CD4-positive, alpha-beta T cell treated with Interleukin-12 subunit alpha and Interleukin-12 subunit beta, for 1 hour (primary cell): ENCODE results near the gene PDE8A.
A peak's percentile ranks its signal among the peaks of the same experiment; 100 is the strongest.

Source experiments
- DNase-seq: peaks from one replicate; pipeline ENCODE4 v3.0.0-alpha.2; 2020

The PDE8A gene

DNA sequence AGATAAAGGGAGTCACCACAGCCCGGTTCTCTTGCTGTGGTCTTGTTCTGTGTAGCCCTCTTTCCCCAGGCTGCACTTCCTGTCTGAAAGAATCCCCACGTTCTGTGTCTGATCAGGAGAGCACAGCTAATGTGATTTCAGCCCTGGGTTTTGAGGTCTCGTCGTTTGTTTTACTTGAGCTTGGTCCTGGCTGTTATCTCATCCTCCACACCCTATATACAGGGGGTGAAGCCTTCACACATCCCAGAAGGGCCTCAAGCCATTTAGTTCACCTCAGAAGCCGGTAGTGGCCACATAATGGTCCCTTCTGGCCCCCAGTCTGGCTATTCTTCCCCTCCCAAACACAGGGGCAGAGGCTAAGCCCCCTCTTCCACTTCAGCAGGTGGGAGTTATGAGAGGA is 115.6 kb downstream of the PDE8A start:
- no peak for DNase-seq

DNA sequence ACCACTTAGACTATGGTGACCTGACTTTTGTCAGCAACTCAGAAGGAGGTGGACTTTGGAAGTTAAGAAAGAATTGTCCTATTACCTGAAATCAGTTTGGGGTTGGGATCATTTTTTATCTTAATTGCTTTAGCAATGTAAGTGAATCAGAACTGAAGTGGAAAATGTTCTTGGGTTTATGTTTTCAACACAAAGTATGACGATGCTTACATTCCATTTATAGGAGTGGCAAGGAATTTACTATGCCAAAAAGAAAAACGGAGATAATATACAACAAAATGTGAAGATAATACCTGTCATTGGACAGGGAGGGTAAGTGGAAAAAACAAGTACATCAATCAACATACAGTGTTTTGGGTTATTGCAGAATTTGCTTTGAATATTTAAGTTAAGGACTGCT is 116.1 kb downstream of the PDE8A start:
- DNase-seq: no peak

- DNase-seq: no peak
These were observed 117.6 kb downstream of the PDE8A start for GRCh38 chr15:85099195-85099803.

- peak; percentile 12 for DNase-seq
These were observed 118.7 kb downstream of the PDE8A start for GRCh38 chr15:85100186-85100937.

DNA sequence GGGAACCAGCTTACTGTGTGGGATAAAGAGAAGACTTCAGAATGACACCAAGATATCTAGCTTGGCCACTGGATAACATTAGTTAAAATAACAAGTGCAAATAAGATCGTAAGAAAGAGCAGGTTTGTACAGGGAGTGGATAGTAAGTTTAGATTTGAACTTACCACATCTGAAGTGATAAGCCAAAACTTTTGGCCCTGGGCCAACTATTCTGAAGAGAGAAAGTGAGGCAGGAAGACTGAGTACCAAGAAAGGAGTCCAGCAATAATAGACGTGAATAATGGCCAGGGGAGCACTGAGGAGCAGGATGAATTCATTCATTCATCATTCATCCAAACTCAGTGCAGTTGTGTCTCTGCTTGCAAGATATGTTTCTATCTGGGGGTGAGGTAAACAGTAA is 122.9 kb downstream of the PDE8A start:
- no peak for DNase-seq

DNA sequence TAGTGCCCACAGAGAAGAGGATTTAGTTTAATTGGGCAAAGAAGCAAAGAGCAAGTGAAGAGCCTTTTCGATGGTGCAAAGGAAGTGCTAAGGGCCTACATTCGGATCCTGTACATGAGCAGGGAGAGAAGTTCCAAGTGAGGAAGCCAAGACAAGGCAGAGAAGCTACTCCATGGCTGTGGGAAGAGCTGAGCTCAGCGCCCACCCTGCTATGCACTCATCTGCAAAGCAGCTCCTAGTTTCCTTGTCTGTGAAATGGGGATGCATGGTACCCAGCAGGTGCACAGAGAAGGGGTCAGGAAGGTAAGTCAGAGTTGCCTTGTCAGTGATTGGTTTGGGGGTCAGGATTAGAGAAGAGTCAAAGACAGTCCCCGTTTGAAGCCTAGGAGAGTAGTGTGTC is 126.5 kb downstream of the PDE8A start:
- DNase-seq: no peak

- no peak for DNase-seq
These were observed 127.7 kb downstream of the PDE8A start for GRCh38 chr15:85109333-85109732.

GRCh38 chr15:85112997-85113396 is 131.3 kb downstream of the PDE8A start:
- no peak for DNase-seq

DNA sequence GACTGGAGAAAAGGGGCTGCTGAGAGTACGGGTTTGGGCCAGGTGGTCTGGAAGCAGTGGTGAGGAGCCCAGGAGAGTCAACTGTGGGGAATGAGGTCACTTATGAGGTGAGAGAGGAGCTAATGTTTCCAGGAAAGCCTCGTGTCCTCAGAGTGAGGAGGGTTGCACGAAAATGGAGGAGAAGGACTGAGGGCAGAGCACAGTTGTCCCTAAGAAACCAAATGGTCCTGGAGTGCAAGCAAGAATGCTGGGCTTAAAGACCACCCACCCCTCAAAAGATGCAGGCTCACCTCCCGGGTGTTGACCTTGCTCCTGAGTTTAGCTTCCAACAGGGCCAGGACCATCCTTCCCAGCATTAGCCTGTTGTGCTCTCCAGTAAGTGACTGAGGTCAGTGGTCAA is 133.2 kb downstream of the PDE8A start:
- DNase-seq: no peak

GRCh38 chr15:85116066-85116465 is 134.4 kb downstream of the PDE8A start:
- no peak for DNase-seq

DNA sequence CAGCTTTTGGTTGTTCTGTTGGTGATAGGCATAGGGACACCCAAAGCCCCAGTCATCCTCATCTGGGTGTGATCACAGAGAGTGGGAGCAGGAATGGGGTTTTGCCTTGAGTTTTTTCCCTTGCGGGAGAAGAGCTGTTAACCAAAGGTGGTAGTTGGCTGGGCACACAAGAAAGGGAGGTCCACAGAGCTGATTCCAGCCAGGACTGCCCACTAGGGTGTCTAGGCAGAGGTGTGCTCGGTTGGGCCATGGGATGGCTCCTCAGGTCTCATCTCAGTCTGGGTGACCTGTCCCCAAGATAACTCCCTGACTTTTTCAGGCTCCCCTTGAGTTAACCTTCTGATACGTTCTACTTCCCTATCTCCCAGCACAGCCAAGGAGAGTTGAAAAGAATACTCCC is 134.8 kb downstream of the PDE8A start:
- no peak for DNase-seq

DNA sequence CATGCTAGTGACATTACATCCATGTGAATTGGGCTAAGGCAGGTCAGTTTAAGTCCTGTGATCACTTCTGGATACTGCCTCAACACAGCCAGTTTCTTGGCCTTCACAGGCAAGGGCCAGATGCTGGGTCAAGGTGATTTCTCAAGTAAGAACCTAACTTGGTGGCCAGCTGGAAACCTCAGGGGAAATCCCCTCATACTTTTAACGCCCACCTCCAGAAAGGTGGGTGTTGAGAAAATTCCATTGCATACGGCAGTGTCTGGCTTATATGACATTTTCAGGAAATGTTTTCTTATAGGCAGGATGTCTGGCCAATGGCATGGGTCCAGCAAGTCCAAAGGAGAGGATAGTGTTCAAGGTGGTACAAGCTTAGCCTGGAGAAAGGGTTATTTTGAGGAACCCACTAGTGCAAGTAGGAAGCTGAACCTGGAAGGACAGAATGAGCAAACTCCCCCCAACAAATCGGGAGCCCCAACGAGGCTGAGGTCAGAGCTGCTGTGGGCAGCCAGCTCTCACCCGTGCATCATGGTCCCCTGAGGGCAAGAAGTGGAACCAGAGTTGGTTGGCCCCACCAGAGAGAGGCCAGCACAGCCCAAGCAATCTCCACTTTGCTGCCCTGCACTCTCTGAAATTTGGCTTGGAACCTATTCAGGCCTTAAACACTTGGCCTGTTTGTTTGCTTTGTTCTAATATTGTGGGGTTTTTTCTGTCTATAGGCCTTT is 135.4 kb downstream of the PDE8A start:
- DNase-seq: no peak

GRCh38 chr15:85118173-85118572 is 136.5 kb downstream of the PDE8A start:
- no peak for DNase-seq

- DNase-seq: no peak
These were observed 136.9 kb downstream of the PDE8A start for GRCh38 chr15:85118581-85118980.

GRCh38 chr15:85120351-85121113 is 138.9 kb downstream of the PDE8A start:
- no peak for DNase-seq

- no peak for DNase-seq
These were observed 142.5 kb downstream of the PDE8A start for GRCh38 chr15:85124173-85124572.

DNA sequence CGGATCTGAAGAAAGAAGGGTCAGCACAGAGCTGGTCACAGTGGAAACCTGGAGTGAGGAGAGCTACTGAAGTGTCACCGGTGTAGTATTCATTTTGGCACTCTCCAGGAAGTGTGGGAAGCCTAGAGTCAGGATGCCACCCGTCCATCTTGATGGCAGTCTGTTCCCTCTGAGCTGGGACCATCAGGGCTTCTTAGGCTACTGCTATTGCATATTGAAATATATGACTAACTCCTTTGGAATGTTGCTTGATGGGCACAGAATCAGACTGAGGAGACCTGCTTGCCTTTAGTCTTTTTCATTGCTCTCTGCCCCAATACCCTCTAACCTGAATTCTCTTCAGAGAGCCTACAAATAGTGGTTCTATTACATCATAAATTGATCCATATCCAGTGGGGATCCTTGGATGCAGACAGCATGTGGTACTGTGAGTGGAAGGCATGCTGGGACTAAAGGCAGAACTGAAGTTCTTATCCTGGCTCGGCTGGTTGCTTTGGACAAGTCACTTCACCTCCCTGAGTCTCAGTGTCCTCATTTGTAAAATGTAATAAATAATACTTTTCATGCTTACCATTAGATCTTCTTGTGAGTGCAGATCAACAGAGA is 143.5 kb downstream of the PDE8A start:
- DNase-seq: no peak

- no peak for DNase-seq
These were observed 147.0 kb downstream of the PDE8A start for GRCh38 chr15:85128621-85129020.

- no peak for DNase-seq
These were observed 148.2 kb downstream of the PDE8A start for GRCh38 chr15:85129881-85130280.

DNA sequence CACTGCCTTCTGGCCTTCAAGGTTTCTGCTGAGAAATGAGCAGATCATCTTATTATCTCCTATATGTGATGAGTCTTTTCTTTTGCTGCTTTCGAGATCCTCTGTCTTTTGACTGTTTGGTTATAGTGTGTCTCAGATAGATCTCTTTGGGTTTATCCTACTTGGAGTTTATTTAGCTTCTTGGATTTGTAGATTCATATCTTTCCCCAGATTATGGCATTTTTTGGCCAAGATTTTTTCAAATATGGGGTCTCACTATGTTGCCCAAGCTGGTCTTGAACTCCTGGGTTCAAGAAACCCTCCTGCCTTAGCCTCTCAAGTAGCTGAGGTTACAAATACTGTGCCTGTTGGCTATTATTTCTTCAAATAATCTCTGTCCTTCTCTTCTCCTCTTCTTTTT is 150.3 kb downstream of the PDE8A start:
- no peak for DNase-seq

DNA sequence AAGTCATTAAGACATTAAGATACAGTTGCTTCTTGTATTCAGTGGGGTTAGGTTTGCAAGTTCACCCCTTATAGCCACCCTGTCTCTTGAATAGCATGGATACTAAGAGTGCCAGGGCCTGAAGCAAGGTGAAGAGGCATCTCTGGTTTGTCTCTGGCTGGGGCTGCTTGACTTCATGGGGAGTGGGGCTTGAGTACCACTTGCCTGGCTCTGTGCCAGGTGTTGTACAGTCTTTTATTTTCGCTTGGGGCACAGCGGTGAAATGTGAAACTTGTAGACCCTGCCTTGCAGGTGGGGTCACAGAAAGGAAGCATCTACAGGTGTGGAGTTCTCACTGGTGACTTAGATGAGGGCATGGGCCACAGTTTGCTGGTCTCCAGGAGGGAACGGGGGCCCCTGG is 152.1 kb downstream of the PDE8A start:
- DNase-seq: no peak

DNA sequence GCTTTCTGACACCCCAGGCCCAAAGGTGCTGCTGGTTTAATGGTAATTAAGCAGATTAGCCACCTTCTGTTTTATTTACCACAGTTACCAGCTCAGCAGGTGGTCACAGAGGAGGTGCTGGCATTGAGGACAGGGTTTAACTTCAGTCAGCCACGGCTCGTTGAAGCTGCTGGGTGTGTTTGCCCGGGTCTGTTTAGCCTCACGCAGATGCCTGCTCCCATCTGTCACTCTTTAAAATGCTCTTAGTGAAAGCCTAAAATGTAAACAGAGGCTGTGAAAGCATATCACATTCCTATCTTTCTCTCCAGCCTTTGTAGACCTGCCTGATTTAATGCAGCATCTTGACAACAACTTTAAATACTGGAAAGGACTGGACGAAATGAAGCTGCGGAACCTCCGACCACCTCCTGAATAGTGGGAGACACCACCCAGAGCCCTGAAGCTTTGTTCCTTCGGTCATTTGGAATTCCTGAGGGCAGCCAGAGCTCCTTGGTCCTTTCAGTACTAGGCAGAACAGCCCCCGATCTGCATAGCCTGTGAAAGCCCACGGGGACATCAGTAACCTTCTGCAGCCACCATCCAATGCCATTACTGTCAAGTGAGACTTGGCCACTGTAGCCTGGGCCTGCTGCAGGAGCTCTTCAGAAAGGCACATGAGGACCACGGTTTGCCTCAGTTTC is 156.0 kb downstream of the PDE8A start:
- no peak for DNase-seq
